Lung (tissue), 12 donors: ENCODE data around the gene FAM222A. TPM values are rescaled to one million over a fixed set of nuclear protein-coding genes. Genes with fewer than 3 reads are reported as not detected.

Source experiments
- ATAC-seq: fragments of 200-7000 bp; cut with Tn5 transposase; one replicate; pipeline ENCODE4 v1.9.1; 2020; ENCODE audit warnings: moderate number of reproducible peaks; ENCODE audit not compliant: insufficient read depth, low FRiP score
- DNase-seq, 3 donors: peaks; one replicate each; pipeline ENCODE4 v3.0.0-alpha.2; 2013 to 2017
- H3K27ac ChIP-seq, 2 donors: one replicate each; pipeline ENCODE4 v1.5.1; 2013; ENCODE audit warnings: mild to moderate bottlenecking in 2 of 2, moderate library complexity in 2 of 2, control low read depth in 1 of 2, inconsistent platforms in 1 of 2, low read depth in 1 of 2, low read length in 1 of 2
- H3K27me3 ChIP-seq, 3 donors: one replicate each; pipeline ENCODE4 v1.5.1; 2013; ENCODE audit warnings: low read length in 2 of 3; ENCODE audit not compliant: control insufficient read depth in 3 of 3, insufficient read depth in 3 of 3
- H3K36me3 ChIP-seq, 4 donors: one replicate each; pipeline ENCODE4 v1.5.1; 2013; ENCODE audit warnings: low read length in 4 of 4, mild to moderate bottlenecking in 1 of 4, moderate library complexity in 1 of 4; ENCODE audit not compliant: control insufficient read depth in 4 of 4, insufficient read depth in 4 of 4
- H3K4me1 ChIP-seq, 5 donors: one replicate each; pipeline ENCODE4 v1.5.1; 2013; ENCODE audit warnings: low read length in 5 of 5, mild to moderate bottlenecking in 2 of 5, moderate library complexity in 1 of 5; ENCODE audit not compliant: control insufficient read depth in 5 of 5, insufficient read depth in 5 of 5
- H3K4me3 ChIP-seq: one replicate; pipeline ENCODE4 v1.5.1; 2013; ENCODE audit warnings: mild to moderate bottlenecking, control low read depth, moderate library complexity
- H3K9ac ChIP-seq, 2 donors: one replicate each; pipeline ENCODE4 v1.5.1; 2013; ENCODE audit warnings: low read length in 2 of 2, control low read depth in 1 of 2; ENCODE audit not compliant: insufficient read depth in 1 of 2
- H3K9me3 ChIP-seq, 4 donors: one replicate each; pipeline ENCODE4 v1.5.1; 2013; ENCODE audit warnings: low read length in 3 of 4, mild to moderate bottlenecking in 1 of 4, moderate library complexity in 1 of 4; ENCODE audit not compliant: control insufficient read depth in 4 of 4, insufficient read depth in 3 of 4
- CTCF ChIP-seq: IDR thresholded peaks from 2 replicates; pipeline ENCODE4 v1.5.1; 2012; ENCODE audit warnings: mild to moderate bottlenecking; ENCODE audit errors: control extremely low read depth, extremely low read depth
- WGBS, 2 donors: extraction: QIAGEN DNeasy Blood & Tissue Kit; methylation state at CpG; one replicate each; pipeline ENCODE4 v1.1.7; 2013; 5-methylcytosine and 5-hydroxymethylcytosine counted together
- polyA plus RNA-seq, 2 donors: library from polyadenylated mRNA; stranded (reverse); fragments of 200-250 nt; gene quantifications; one replicate each; pipeline ENCODE4 v1.2.1, GENCODE V29; 2013
- total RNA-seq, 2 donors: library from RNA; depleted of rRNA in 1 of 2; stranded (reverse); fragments of >200 nt in 1 of 2; gene quantifications; one replicate each; pipeline ENCODE4 v1.2.1, GENCODE V29; 2014 to 2021
- donor health status: control.
- donor health status: control.
- donor health status: Bipolar disorder and iron deficiency.
- donor health status: healthy.
- donor health status: DM: yes; HTN: yes; CAD: no.

The FAM222A gene
- total and polyA plus RNA-seq, 4 donors = 0.28 to 2.6 (median 1.1) TPM

GRCh38 chr12:109722022-109722720 lies 8.5 kb downstream of the FAM222A start:
- H3K4me1 ChIP-seq = peaks cover 0 to 39% (median 16%) of the 10 kb centered on the region in 5 donors
- H3K27me3 ChIP-seq = peaks cover 0 to 10% (median 4%) of the 10 kb centered on the region in 3 donors
- peak overlapping the region in 1 of 2 donors; percentile 22 for H3K27ac ChIP-seq
- H3K9me3 ChIP-seq = no peaks in the 10 kb centered on the region
- H3K36me3 ChIP-seq = no peaks in the 10 kb centered on the region
- no peak overlapping the region for H3K4me3 ChIP-seq
- H3K9ac ChIP-seq = no peak overlapping the region
- no peak for TF ChIP-seq CTCF
- whole genome bisulfite sequencing, 2 donors = 77 to 81% methylated on average over 6 of the region's 6 CpGs
- DNase-seq (no peak), ATAC-seq (no peak)

- 89 to 93% methylated on average over 9 of the region's 9 CpGs for WGBS, 2 donors
- peak overlapping the region in 1 of 2 donors; percentile 22 for H3K27ac ChIP-seq
- no peak for ATAC-seq
- no peak for TF ChIP-seq CTCF
- H3K4me3 ChIP-seq = no peak overlapping the region
- peaks cover 0 to 44% (median 17%) of the 10 kb centered on the region in 5 donors for H3K4me1 ChIP-seq
- H3K27me3 ChIP-seq = peaks cover 0 to 7% (median under 1%) of the 10 kb centered on the region in 3 donors
- no peak for DNase-seq
- no peaks in the 10 kb centered on the region for H3K36me3 ChIP-seq
- no peak overlapping the region for H3K9ac ChIP-seq
- H3K9me3 ChIP-seq = no peaks in the 10 kb centered on the region
These were observed 9.1 kb downstream of the FAM222A start for GRCh38 chr12:109722721-109723094.

- 63 to 79% methylated on average over 13 of the region's 13 CpGs for WGBS, 2 donors
- TF ChIP-seq CTCF = no peak
- Histone ChIP-seq H3K9ac (no peak overlapping the region), H3K9me3 (no peaks in the 10 kb centered on the region), H3K4me3 (no peak overlapping the region), H3K27me3 (peaks cover 0 to 4% (median 0%) of the 10 kb centered on the region in 3 donors), H3K4me1 (peaks cover 0 to 42% (median 17%) of the 10 kb centered on the region in 5 donors), H3K36me3 (no peaks in the 10 kb centered on the region), H3K27ac (peak overlapping the region in 1 of 2 donors; percentile 27)
- DNase-seq (no peak), ATAC-seq (no peak)
These were observed 9.8 kb downstream of the FAM222A start for GRCh38 chr12:109723311-109723881.
